Common myeloid progenitor, CD34-positive (primary cell): ENCODE results near the gene KLF9.

Source experiments
- CTCF ChIA-PET: fragments of 350-600 bp; sonication (Branson Sonifier 250); formaldehyde crosslinking; loops from one replicate; lab custom pipeline; 2021; ENCODE audit warnings: antibody characterized with exemption; lab: Charles Lee
- POLR2A ChIA-PET: fragments of 350-600 bp; sonication (Branson Sonifier 250); formaldehyde crosslinking; loops from one replicate; lab custom pipeline; 2021; ENCODE audit warnings: antibody characterized with exemption; lab: Charles Lee
- DNase-seq, 3 donors: peaks; one replicate each; pipeline versions ENCODE4 v3.0.0 to v3.0.0-alpha.2; 2013
- H3K27ac ChIP-seq, 2 experiments: 1 replicate in 1 of 2; 2 replicates in 1 of 2; pipeline ENCODE4 v1.7.0; 2013; ENCODE audit warnings: inconsistent platforms in 2 of 2, low read length in 2 of 2, mild to moderate bottlenecking in 2 of 2, low read depth in 1 of 2, moderate library complexity in 1 of 2; ENCODE audit not compliant: severe bottlenecking in 2 of 2, insufficient read depth in 1 of 2, poor library complexity in 1 of 2
- H3K27me3 ChIP-seq, 5 experiments: replicated peaks in 2 of 5; 1 replicate in 3 of 5; 2 replicates in 2 of 5; pipeline versions ENCODE4 v1.6.1 to v1.7.0; 2013; ENCODE audit warnings: low read length in 4 of 5, mild to moderate bottlenecking in 2 of 5, moderate library complexity in 2 of 5, inconsistent platforms in 1 of 5; ENCODE audit not compliant: insufficient read depth in 5 of 5, control insufficient read depth in 4 of 5
- H3K36me3 ChIP-seq, 4 experiments: 1 replicate in 2 of 4; 2 replicates in 2 of 4; pipeline versions ENCODE4 v1.6.1 to v1.7.0; 2013; ENCODE audit warnings: low read length in 3 of 4, control low read depth in 1 of 4, mild to moderate bottlenecking in 1 of 4; ENCODE audit not compliant: control insufficient read depth in 4 of 4, insufficient read depth in 4 of 4
- H3K4me1 ChIP-seq, 4 experiments: 1 replicate in 3 of 4; 2 replicates in 1 of 4; pipeline versions ENCODE4 v1.6.1 to v1.7.1; 2013; ENCODE audit warnings: low read length in 3 of 4, mild to moderate bottlenecking in 3 of 4, control low read depth in 1 of 4, inconsistent platforms in 1 of 4, moderate library complexity in 1 of 4; ENCODE audit not compliant: control insufficient read depth in 4 of 4, insufficient read depth in 4 of 4; ENCODE audit errors: control extremely low read depth in 1 of 4
- H3K4me3 ChIP-seq, 7 experiments: 1 replicate in 4 of 7; 2 replicates in 3 of 7; pipeline versions ENCODE4 v1.5.1 to v1.7.0; 2013; ENCODE audit warnings: mild to moderate bottlenecking in 7 of 7, low read length in 6 of 7, moderate library complexity in 6 of 7, inconsistent platforms in 2 of 7, low read depth in 2 of 7, control low read depth in 1 of 7; ENCODE audit not compliant: insufficient read depth in 4 of 7, control insufficient read depth in 1 of 7; ENCODE audit errors: extremely low read depth in 1 of 7
- H3K9me3 ChIP-seq, 5 experiments: 1 replicate in 4 of 5; 2 replicates in 1 of 5; pipeline versions ENCODE4 v1.6.1 to v1.7.1; 2013; ENCODE audit warnings: low read length in 4 of 5, mild to moderate bottlenecking in 2 of 5, inconsistent platforms in 1 of 5, low read depth in 1 of 5, moderate library complexity in 1 of 5; ENCODE audit not compliant: control insufficient read depth in 4 of 5, insufficient read depth in 2 of 5; ENCODE audit errors: control extremely low read depth in 1 of 5
- WGBS: methylation state at CpG from one replicate; pipeline ENCODE4 v1.1.5; 2013; ENCODE audit not compliant: insufficient coverage; 5-methylcytosine and 5-hydroxymethylcytosine counted together

Gene KLF9

GRCh38 chr9:70352356-70352755 is 62.1 kb downstream of the KLF9 start:
- Histone ChIP-seq H3K4me3 (no peak overlapping the region), H3K36me3 (peaks cover 3 to 43% (median 16%) of the 10 kb centered on the region in 4 experiments), H3K27me3 (no peaks in the 10 kb centered on the region), H3K4me1 (no peaks in the 10 kb centered on the region), H3K9me3 (no peaks in the 10 kb centered on the region), H3K27ac (no peak overlapping the region)
- peak in 1 of 3 donors; percentile 2 for DNase-seq
- CTCF ChIA-PET, result interaction anchor here (0.9 to 1.8 kb wide), 5 partner anchors 41 to 252 kb away, joined by 3 to 9 read pairs (median 3); no protein-coding TSS in a partner anchor
- WGBS, result no CpG with 5 or more reads among the region's 1 CpG
- POLR2A ChIA-PET, result interaction anchor here (0.7 kb wide), 1 partner anchor 9 kb away, joined by 4 read pairs; no protein-coding TSS in a partner anchor

DNA sequence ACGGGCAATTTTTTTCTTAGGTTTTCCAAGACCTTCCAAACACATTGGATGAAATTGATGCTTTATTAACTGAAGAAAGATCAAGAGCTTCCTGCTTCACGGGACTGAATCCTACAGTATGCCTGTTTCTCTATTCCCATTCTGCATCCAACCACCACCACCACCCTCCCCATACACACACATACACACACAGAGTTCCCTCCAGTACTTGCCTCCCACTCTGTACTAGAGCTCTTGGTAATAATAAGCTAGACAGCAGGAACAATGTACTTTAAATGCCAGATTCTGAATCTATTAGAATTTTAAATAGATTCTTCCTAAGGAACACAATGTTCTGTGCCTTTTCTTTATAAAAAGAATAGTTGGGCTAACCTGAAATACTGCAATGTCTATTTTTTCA is 67.4 kb downstream of the KLF9 start:
- ChIA-PET CTCF (interaction anchor here (4.0 kb wide), 1 partner anchor 255 kb away, joined by 16 read pairs; no protein-coding TSS in a partner anchor), POLR2A (no interaction called here)
- Histone ChIP-seq H3K36me3 (peaks cover 7 to 50% (median 26%) of the 10 kb centered on the region in 4 experiments), H3K27me3 (no peaks in the 10 kb centered on the region), H3K27ac (no peak overlapping the region), H3K4me3 (no peak overlapping the region), H3K4me1 (no peaks in the 10 kb centered on the region), H3K9me3 (no peaks in the 10 kb centered on the region)
- no peak for DNase-seq
- WGBS, result no CpG with 5 or more reads among the region's 2 CpGs

DNA sequence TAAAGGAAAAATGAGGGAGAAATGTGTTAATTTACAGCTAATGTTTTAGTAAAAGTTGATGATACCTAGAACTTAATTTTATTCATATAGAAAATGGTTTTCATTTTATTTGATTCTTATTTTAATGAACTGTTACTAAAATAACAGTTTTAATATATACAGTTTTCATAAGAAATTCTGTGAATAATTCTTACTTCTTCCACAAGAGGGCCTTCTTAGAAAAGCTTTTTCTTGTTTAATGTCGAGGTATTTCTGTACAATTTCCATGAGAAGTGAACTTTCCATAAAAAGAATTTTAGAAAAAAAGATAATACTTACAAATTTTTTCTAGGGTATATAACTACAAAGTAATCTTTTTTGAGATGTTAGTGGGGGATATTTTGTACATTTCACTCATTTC is 73.9 kb downstream of the KLF9 start:
- WGBS, result no CpG with 5 or more reads among the region's 1 CpG
- ChIA-PET CTCF (interaction anchor here (0.8 to 3.5 kb wide), 13 partner anchors 10 to 273 kb away, joined by 3 to 38 read pairs (median 4); no protein-coding TSS in a partner anchor), POLR2A (interaction anchor here (1.1 kb wide), 1 partner anchor 74 kb away, joined by 4 read pairs; the partner anchor contains the start of gene KLF9)
- Histone ChIP-seq H3K36me3 (peaks cover 0 to 18% (median 7%) of the 10 kb centered on the region in 4 experiments), H3K9me3 (no peaks in the 10 kb centered on the region), H3K27ac (no peak overlapping the region), H3K27me3 (no peaks in the 10 kb centered on the region), H3K4me1 (no peaks in the 10 kb centered on the region), H3K4me3 (no peak overlapping the region)
- DNase-seq, result peak; percentile 36 to 62 (median 57)
